Activated CD4-positive, alpha-beta T cell treated with anti-CD3 and anti-CD28 coated beads for 24 hours (primary cell): ENCODE results near the gene VPS52.
A peak's percentile ranks its signal among the peaks of the same experiment; 100 is the strongest.

Source experiments
- DNase-seq, 2 donors: peaks; one replicate each; pipeline ENCODE4 v3.0.0-alpha.2; 2020; ENCODE audit warnings: low read depth in 2 of 2

Gene VPS52

GRCh38 chr6:33211136-33211535, 60.5 kb downstream of the VPS52 start:
- no peak for DNase-seq

- no peak for DNase-seq
These were observed 61.8 kb downstream of the VPS52 start for GRCh38 chr6:33209856-33210255.

GRCh38 chr6:33208091-33208967, 63.3 kb downstream of the VPS52 start, which contains the start of gene RING1:
RING1 (plus strand) TSS chr6:33208500; CDS start chr6:33208823, 323 bp downstream.
- peak; percentile 77 to 78 for DNase-seq

- DNase-seq = no peak
These were observed 64.1 kb downstream of the VPS52 start for GRCh38 chr6:33207552-33208090.

- DNase-seq = no peak
These were observed 64.7 kb downstream of the VPS52 start for GRCh38 chr6:33206864-33207551.

- no peak for DNase-seq
These were observed 65.4 kb downstream of the VPS52 start for GRCh38 chr6:33206027-33206863.

- DNase-seq = no peak
These were observed 66.3 kb downstream of the VPS52 start for GRCh38 chr6:33205191-33206026.

- peak; percentile 84 to 93 for DNase-seq
These were observed 67.1 kb downstream of the VPS52 start, which contains the start of gene HSD17B8 for GRCh38 chr6:33204415-33205190. HSD17B8 (plus strand) TSS chr6:33204655; CDS start chr6:33204669, 14 bp downstream.

- no peak for DNase-seq
These were observed 67.6 kb downstream of the VPS52 start for GRCh38 chr6:33204165-33204414.

- no peak for DNase-seq
These were observed 68.1 kb downstream of the VPS52 start for GRCh38 chr6:33203443-33204164.

GRCh38 chr6:33202799-33203198, 68.9 kb downstream of the VPS52 start:
- DNase-seq = no peak

GRCh38 chr6:33201935-33202334, 69.7 kb downstream of the VPS52 start:
- no peak for DNase-seq

- DNase-seq = no peak
These were observed 70.5 kb downstream of the VPS52 start for GRCh38 chr6:33201147-33201545.
